Measurements from ENCODE around the gene MOSMO. TPM values are rescaled to one million over a fixed set of nuclear protein-coding genes. Genes with fewer than 3 reads are reported as not detected.
A peak's percentile ranks its signal among the peaks of the same experiment; 100 is the strongest.

The MOSMO gene
- total and polyA plus RNA-seq, 9 of the 15 experiments (the other 6 are each of a cell fraction or from before 2014, with no cell fraction given), result 1.9 to 13.3 (median 7.7) TPM

DNA sequence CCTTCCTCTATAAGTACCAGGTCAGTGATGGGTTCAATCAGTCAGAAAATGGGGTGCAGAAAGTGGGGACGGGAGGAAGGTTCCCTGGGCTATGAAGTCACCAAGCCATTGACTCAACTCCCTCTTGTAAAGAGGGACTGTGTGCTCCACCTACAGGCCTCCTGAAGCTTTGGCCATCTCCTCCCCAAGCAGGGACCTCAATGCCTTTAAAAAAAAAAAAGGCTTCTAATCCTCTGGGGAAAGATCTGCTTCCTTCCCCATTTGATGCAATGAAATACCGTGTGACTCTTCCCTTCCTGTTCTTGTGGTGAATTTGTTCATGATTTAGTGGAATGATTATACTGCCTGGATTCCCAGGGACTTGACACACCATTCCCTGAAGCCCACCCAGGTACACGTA is 115.2 kb downstream of the MOSMO start:
- BruUV-seq (replicated peaks), result no TSS peak
- WGBS (ENCODE audit: insufficient coverage, low coverage, missing lambda C conversion rate), result 0% methylated on average over 3 of the region's 3 CpGs

More for the DNA sequence above, 115.2 kb downstream of the MOSMO start:
- POLR2A ChIA-PET, result interaction anchor here (0.6 to 0.8 kb wide), 2 partner anchors 14 to 26 kb away, joined by 3 read pairs; no protein-coding TSS in a partner anchor
- no peak overlapping the region for H3K4me2 ChIP-seq (ENCODE audit: insufficient read depth, low read length)
- H3K9me3 ChIP-seq (replicated peaks; ENCODE audit: control insufficient read depth, insufficient read depth, low read depth, low read length), result no peaks in the 10 kb centered on the region
- H2AFZ ChIP-seq (ENCODE audit: low read depth, low read length), result no peak overlapping the region
- H3K36me3 ChIP-seq (ENCODE audit: control insufficient read depth, insufficient read depth, low read length), result no peaks in the 10 kb centered on the region
- no peak overlapping the region for H3K4me3 ChIP-seq
- in situ Hi-C loops (cut with MboI) (loop anchor here (25.0 kb wide), 1 partner anchor 311 kb away; no protein-coding TSS in a partner anchor), intact Hi-C loops (cut with micrococcal nuclease) (no loop called here)
- no peak overlapping the region for H3K9ac ChIP-seq (ENCODE audit: insufficient read depth in 1 of 2, low read depth in 2 of 2, low read length in 2 of 2)
- no peaks in the 10 kb centered on the region for H3K4me1 ChIP-seq (replicated peaks in 1 of 2; ENCODE audit: control insufficient read depth in 2 of 2, insufficient read depth in 2 of 2, low read length in 2 of 2)
- H3K27ac ChIP-seq (ENCODE audit: extremely low read depth, low read depth, low read length), result no peak overlapping the region
- DNase-seq (ENCODE audit: extremely low read depth in 1 of 4, low spot score in 3 of 4) (peak in 2 of 4 experiments; percentile 30 to 33), FAIRE-seq (peak; percentile 56), ATAC-seq (peak; percentile 79)
- H4K20me1 ChIP-seq (replicated peaks; ENCODE audit: control insufficient read depth, insufficient read depth, low read length), result no peaks in the 10 kb centered on the region; the same call in 1 of the 2 replicates
- no peaks in the 10 kb centered on the region for H3K9me1 ChIP-seq (ENCODE audit: control insufficient read depth, insufficient read depth, low read length)
- CTCF ChIA-PET (ENCODE audit: low intra/inter-chr PET ratio), result interaction anchor here (0.7 kb wide), 1 partner anchor 460 kb away, joined by 3 read pairs; no protein-coding TSS in a partner anchor
- H3K27me3 ChIP-seq (ENCODE audit: control insufficient read depth in 2 of 2, insufficient read depth in 2 of 2, low read length in 2 of 2), result peaks cover 6 to 12% of the 10 kb centered on the region in 2 experiments; a peak in 4 of 5 replicates
- peak in 2 of 3 experiments; percentile 48 to 55; a peak in 4 of 6 replicates for TF ChIP-seq CTCF (IDR thresholded peaks at IDR 0.05 in 2 of 3, conservative IDR thresholded peaks at IDR 0.05 in 1 of 3; ENCODE audit: insufficient read depth in 2 of 3, low read depth in 1 of 3, low read length in 3 of 3)
- TF ChIP-seq POLR3G (IDR thresholded peaks at IDR 0.05; ENCODE audit: extremely low read depth, insufficient read length, insufficient replicate concordance), result no peak
- no peak for TF ChIP-seq ZKSCAN8 (CRISPR knock-in tag; IDR thresholded peaks at IDR 0.05)
- no peak for TF ChIP-seq BDP1 (IDR thresholded peaks at IDR 0.05; ENCODE audit: insufficient read depth, insufficient read length)
- TF ChIP-seq ZNF551 (CRISPR knock-in tag; IDR thresholded peaks at IDR 0.05), result no peak
- no peak for TF ChIP-seq EHMT2 (IDR thresholded peaks at IDR 0.05)
- no peak for TF ChIP-seq FUS (optimal IDR thresholded peaks at IDR 0.05; ENCODE audit: low read depth, low read length)
- no peak for TF ChIP-seq ZNF3 (CRISPR knock-in tag; IDR thresholded peaks at IDR 0.05)
- TF ChIP-seq FOXK2 (conservative IDR thresholded peaks at IDR 0.05 in 1 of 2, IDR thresholded peaks at IDR 0.05 in 1 of 2; ENCODE audit: low read depth in 2 of 2), result no peak
- peak in 1 of 2 experiments; percentile 44; a peak in 1 of 4 replicates for TF ChIP-seq RAD21 (CRISPR knock-in tag; conservative IDR thresholded peaks at IDR 0.05 in 1 of 2, IDR thresholded peaks at IDR 0.05 in 1 of 2)
- no peak for TF ChIP-seq RBM25 (IDR thresholded peaks at IDR 0.05; ENCODE audit: low read depth, low read length, severe bottlenecking)
- no peak for TF ChIP-seq ERF (CRISPR knock-in tag; IDR thresholded peaks at IDR 0.05)
- no peak for TF ChIP-seq ZNF695 (CRISPR knock-in tag; IDR thresholded peaks at IDR 0.05)
- TF ChIP-seq ZNF384 (IDR thresholded peaks at IDR 0.05; ENCODE audit: low read depth, low read length), result peak; percentile 64
- TF ChIP-seq MECOM (CRISPR knock-in tag; IDR thresholded peaks at IDR 0.05), result no peak
- TF ChIP-seq KDM4B (IDR thresholded peaks at IDR 0.05; ENCODE audit: borderline replicate concordance in 2 of 2, low read depth in 1 of 2), result no peak
- TF ChIP-seq KLF13 (tag; IDR thresholded peaks at IDR 0.05; ENCODE audit: borderline replicate concordance, low read depth), result no peak
- TF ChIP-seq FOXP1 (CRISPR knock-in tag; IDR thresholded peaks at IDR 0.05), result no peak
- H3K79me2 ChIP-seq (ENCODE audit: control insufficient read depth, insufficient read depth, low read length), result no peaks in the 10 kb centered on the region
